OCI-LY7 (cell line): Measurements from ENCODE around the gene TRIM29. TPM values are rescaled to one million over a fixed set of nuclear protein-coding genes. Genes with fewer than 3 reads are reported as not detected.

Experiments
- total RNA-seq, 2 experiments: library from RNA; depleted of rRNA in 1 of 2; stranded (reverse); fragments of >200 nt in 1 of 2; shearing (Covaris generic) in 1 of 2; gene quantifications; 2 replicates each; pipeline ENCODE4 v1.2.3, GENCODE V29; 2014 to 2022

TRIM29 gene
- total RNA-seq, 2 experiments from 2014 or later: not detected

Other genes with a start within 250 kb of the TRIM29 start
- gene OAF, start 72.9 kb upstream of the TRIM29 start, total RNA-seq (2014; rRNA removed; shearing (Covaris generic)): 1.9 and 3.4 TPM in 2 replicates
- 3.1 and 3.8 TPM in 2 replicates for gene OAF, start 72.9 kb upstream of the TRIM29 start, total RNA-seq (2022)
- gene POU2F3, start 102.0 kb upstream of the TRIM29 start, total RNA-seq (2014; rRNA removed; shearing (Covaris generic)): 0.16 TPM in 1 of 2 replicates, not detected in the other
- gene POU2F3, start 102.0 kb upstream of the TRIM29 start, total RNA-seq (2022): not detected in 2 replicates
- 0.60 and 1.2 TPM in 2 replicates for gene TLCD5, start 187.2 kb upstream of the TRIM29 start, total RNA-seq (2014; rRNA removed; shearing (Covaris generic))
- 0.50 TPM in 1 of 2 replicates, not detected in the other for gene TLCD5, start 187.2 kb upstream of the TRIM29 start, total RNA-seq (2022)
- 16.1 and 22.4 TPM in 2 replicates for gene ARHGEF12, start 198.3 kb upstream of the TRIM29 start, total RNA-seq (2014; rRNA removed; shearing (Covaris generic))
- gene ARHGEF12, start 198.3 kb upstream of the TRIM29 start, total RNA-seq (2022): 31.8 and 38.3 TPM in 2 replicates